IMR-90 (cell line): ENCODE measurements around the gene DPYSL5. TPM values are rescaled to one million over a fixed set of nuclear protein-coding genes. Genes with fewer than 3 reads are reported as not detected.

Source experiments
- ATAC-seq: fragments of 200-7000 bp; cut with Tn5 transposase; 2 replicates; pipeline ENCODE4 v1.9.1; 2020; ENCODE audit warnings: low read depth, mild to moderate bottlenecking, moderate library complexity
- BruUV-seq: library from RNA; stranded (reverse); fragments of 400-500 nt; replicated peaks from 2 replicates; lab custom pipeline; 2021; lab: Mats Ljungman, UMichigan
- CTCF ChIA-PET: fragments of 300-600 bp; formaldehyde crosslinking; extraction: SDS; loops from one replicate; lab custom pipeline; 2021; ENCODE audit warnings: antibody characterized with exemption; lab: Yijun Ruan, JAX
- POLR2A ChIA-PET: fragments of 300-600 bp; sonication (Branson Sonifier 250); formaldehyde crosslinking; loops from one replicate; lab custom pipeline; 2022; ENCODE audit warnings: antibody characterized with exemption; ENCODE audit not compliant: unreplicated experiment; lab: Charles Lee
- DNase-seq: peaks from one replicate; pipeline ENCODE4 v3.0.0; 2013
- H2AFZ ChIP-seq: replicated peaks from 2 replicates; pipeline ENCODE3; 2013; ENCODE audit warnings: low read length, mild to moderate bottlenecking; ENCODE audit not compliant: poor library complexity
- H2AK5ac ChIP-seq: 2 replicates; pipeline ENCODE4 v1.6.1; 2013; ENCODE audit warnings: low read depth, low read length, inconsistent platforms
- H2AK9ac ChIP-seq: replicated peaks from 2 replicates; pipeline ENCODE3; 2013; ENCODE audit warnings: mild to moderate bottlenecking, low read depth, low read length, moderate library complexity; ENCODE audit not compliant: poor library complexity
- H2BK120ac ChIP-seq: 2 replicates; pipeline ENCODE4 v1.6.1; 2013; ENCODE audit warnings: low read depth, low read length, inconsistent platforms
- H2BK15ac ChIP-seq: 3 replicates; pipeline ENCODE4 v1.6.1; 2013; ENCODE audit warnings: low read depth, low read length, inconsistent platforms
- H2BK20ac ChIP-seq: 2 replicates; pipeline ENCODE4 v1.6.1; 2013; ENCODE audit warnings: low read depth, mild to moderate bottlenecking, inconsistent platforms, low read length, moderate library complexity
- H2BK5ac ChIP-seq: 2 replicates; pipeline ENCODE4 v1.6.1; 2013; ENCODE audit warnings: mild to moderate bottlenecking, low read depth, low read length, inconsistent platforms; ENCODE audit not compliant: poor library complexity, severe bottlenecking
- H3K14ac ChIP-seq: replicated peaks from 2 replicates; pipeline ENCODE4 v1.6.1; 2013; ENCODE audit warnings: low read depth, low read length, inconsistent platforms
- H3K18ac ChIP-seq: 2 replicates; pipeline ENCODE4 v1.6.1; 2013; ENCODE audit warnings: low read depth, low read length, control low read depth
- H3K23ac ChIP-seq: 2 replicates; pipeline ENCODE4 v1.6.1; 2013; ENCODE audit warnings: low read depth, low read length, inconsistent platforms
- H3K27ac ChIP-seq: 2 replicates; pipeline ENCODE4 v1.5.1; 2013; ENCODE audit warnings: mild to moderate bottlenecking, control low read depth, low read length; ENCODE audit not compliant: insufficient read depth
- H3K27me3 ChIP-seq: 2 replicates; pipeline ENCODE4 v1.6.1; 2013; ENCODE audit warnings: low read length; ENCODE audit not compliant: control insufficient read depth, insufficient read depth
- H3K36me3 ChIP-seq: 2 replicates; pipeline ENCODE4 v1.6.1; 2013; ENCODE audit warnings: low read length, mixed read lengths; ENCODE audit not compliant: control insufficient read depth, insufficient read depth
- H3K4ac ChIP-seq: 2 replicates; pipeline ENCODE4 v1.6.1; 2013; ENCODE audit warnings: low read depth, low read length, inconsistent platforms
- H3K4me1 ChIP-seq: 2 replicates; pipeline ENCODE4 v1.6.1; 2013; ENCODE audit warnings: low read length, mixed read lengths; ENCODE audit not compliant: control insufficient read depth, insufficient read depth
- H3K4me2 ChIP-seq: 2 replicates; pipeline ENCODE4 v1.6.1; 2013; ENCODE audit warnings: low read depth, mild to moderate bottlenecking, control low read depth, low read length, moderate library complexity
- H3K4me3 ChIP-seq: 2 replicates; pipeline ENCODE4 v1.5.1; 2013; ENCODE audit warnings: low read depth, mild to moderate bottlenecking, control low read depth, low read length, moderate library complexity; ENCODE audit not compliant: insufficient read depth
- H3K56ac ChIP-seq: 2 replicates; pipeline ENCODE4 v1.6.1; 2013; ENCODE audit warnings: low read length, inconsistent platforms; ENCODE audit not compliant: insufficient read depth; ENCODE audit errors: extremely low read depth
- H3K79me1 ChIP-seq, 2 experiments: 2 replicates each; pipeline ENCODE4 v1.6.1; 2013; ENCODE audit warnings: low read length in 2 of 2, inconsistent platforms in 1 of 2, low read depth in 1 of 2
- H3K9ac ChIP-seq: 2 replicates; pipeline ENCODE4 v1.6.1; 2013; ENCODE audit warnings: low read depth, low read length, control low read depth
- H3K9me1 ChIP-seq: 2 replicates; pipeline ENCODE4 v1.6.1; 2013; ENCODE audit warnings: low read length, inconsistent platforms; ENCODE audit not compliant: insufficient read depth
- H3K9me3 ChIP-seq: 2 replicates; pipeline ENCODE4 v1.6.1; 2013; ENCODE audit warnings: low read length; ENCODE audit not compliant: control insufficient read depth, insufficient read depth
- H4K20me1 ChIP-seq: 2 replicates; pipeline ENCODE4 v1.6.1; 2013; ENCODE audit warnings: low read length, inconsistent platforms; ENCODE audit not compliant: insufficient read depth
- H4K5ac ChIP-seq: 2 replicates; pipeline ENCODE4 v1.6.1; 2013; ENCODE audit warnings: mild to moderate bottlenecking, low read depth, low read length, control low read depth
- H4K8ac ChIP-seq, 2 experiments: 2 replicates each; pipeline ENCODE4 v1.6.1; 2013; ENCODE audit warnings: low read depth in 2 of 2, low read length in 2 of 2, control low read depth in 1 of 2, inconsistent platforms in 1 of 2
- H4K91ac ChIP-seq: 2 replicates; pipeline ENCODE4 v1.6.1; 2013; ENCODE audit warnings: low read depth, low read length, inconsistent platforms; ENCODE audit not compliant: insufficient read depth
- BHLHE40 ChIP-seq: fragments of 150-350 bp; IDR thresholded peaks from 2 replicates; pipeline ENCODE4 v1.6.1; 2016; ENCODE audit warnings: mild to moderate bottlenecking, low read depth, low read length
- MAFK ChIP-seq: IDR thresholded peaks from 2 replicates; pipeline ENCODE4 v1.6.1; 2012; ENCODE audit warnings: low read depth, low read length, improper control_type of control experiment
- WGBS, 2 experiments: methylation state at CpG; one replicate each; pipeline versions ENCODE4 v1.1.5 to v1.1.7; 2013; ENCODE audit warnings: missing lambda C conversion rate in 2 of 2; ENCODE audit not compliant: insufficient read length in 1 of 2; ENCODE audit errors: extremely low coverage in 2 of 2; 5-methylcytosine and 5-hydroxymethylcytosine counted together
- dilution Hi-C: fragments of 300-500 bp; cut with HindIII; formaldehyde crosslinking; loops from one replicate; pipeline ENCODE4 v1.14.3; 2018; ENCODE audit warnings: low sequenced_read_pairs; ENCODE audit not compliant: unreplicated experiment
- in situ Hi-C: fragments of 300-500 bp; cut with MboI; formaldehyde crosslinking; loops from 3 replicates; pipeline ENCODE4 v1.14.3; 2019; ENCODE audit warnings: low sequenced_read_pairs, inconsistent platforms, mixed read lengths
- intact Hi-C: fragments of 100-400 bp; cut with micrococcal nuclease; formaldehyde crosslinking; loops from 2 replicates; pipeline ENCODE4 v1.10.0; 2022
- polyA plus RNA-seq, 3 experiments: library from polyadenylated mRNA; depleted of rRNA; stranded (reverse); fragments of >200 nt; gene quantifications; 2 replicates each; pipeline ENCODE4 v1.2.3, GENCODE V29; 2012; ENCODE audit warnings: low replicate concordance in 1 of 3
- total RNA-seq: library from RNA; depleted of rRNA; stranded (reverse); fragments of >200 nt; gene quantifications from 2 replicates; pipeline ENCODE4 v1.2.3, GENCODE V29; 2012

The DPYSL5 gene
- total and polyA plus RNA-seq, 2 of the 4 experiments (the other 2 are of a cell fraction), result not detected

GRCh38 chr2:26964446-26965130 lies 116.7 kb downstream of the DPYSL5 start:
- Histone ChIP-seq H3K4me2 (no peak overlapping the region), H2AFZ (no peak overlapping the region), H3K23ac (no peak overlapping the region), H2BK20ac (no peak overlapping the region), H2BK5ac (no peak overlapping the region), H3K4me3 (no peak overlapping the region), H2AK5ac (no peak overlapping the region), H3K18ac (no peak overlapping the region), H4K5ac (no peak overlapping the region), H4K91ac (no peak overlapping the region), H3K56ac (no peak overlapping the region), H3K79me1 (no peaks in the 10 kb centered on the region), H4K20me1 (no peaks in the 10 kb centered on the region), H3K36me3 (no peaks in the 10 kb centered on the region), H3K9ac (no peak overlapping the region), H3K27ac (no peak overlapping the region), H2BK120ac (no peak overlapping the region), H4K8ac (no peak overlapping the region), H3K27me3 (peaks cover 14% of the 10 kb centered on the region), H2BK15ac (no peak overlapping the region), H2AK9ac (no peak overlapping the region), H3K4me1 (0 out of 2 replicates have a peak, but pooled peaks cover 2% of the 10 kb centered on the region), H3K14ac (no peak overlapping the region), H3K4ac (no peak overlapping the region), H3K9me3 (no peaks in the 10 kb centered on the region), H3K9me1 (peaks cover 4% of the 10 kb centered on the region; the same call in 1 of the 2 replicates)
- no peak for DNase-seq
- ChIA-PET CTCF (interaction anchor here (0.6 to 0.7 kb wide), 2 partner anchors 52 to 130 kb away, joined by 4 to 6 read pairs; no protein-coding TSS in a partner anchor), POLR2A (no interaction called here)
- dilution Hi-C loops, result no loop called here
- in situ Hi-C loops, result loop anchor here (5.0 kb wide), 1 partner anchor 48 kb away; no protein-coding TSS in a partner anchor
- ATAC-seq, result no peak
- intact Hi-C loops, result loop anchor here (5.0 kb wide), 2 partner anchors 108 to 223 kb away; partner anchors contain the start of gene OST4
- WGBS, 2 experiments, result no CpG with 5 or more reads among the region's 3 CpGs
- no TSS peak for BruUV-seq
- TF ChIP-seq BHLHE40 (no peak), MAFK (peak; percentile 40)
